ENCODE data around the gene PLXNA2.
A peak's percentile ranks its signal among the peaks of the same experiment; 100 is the strongest.

PLXNA2 gene

DNA sequence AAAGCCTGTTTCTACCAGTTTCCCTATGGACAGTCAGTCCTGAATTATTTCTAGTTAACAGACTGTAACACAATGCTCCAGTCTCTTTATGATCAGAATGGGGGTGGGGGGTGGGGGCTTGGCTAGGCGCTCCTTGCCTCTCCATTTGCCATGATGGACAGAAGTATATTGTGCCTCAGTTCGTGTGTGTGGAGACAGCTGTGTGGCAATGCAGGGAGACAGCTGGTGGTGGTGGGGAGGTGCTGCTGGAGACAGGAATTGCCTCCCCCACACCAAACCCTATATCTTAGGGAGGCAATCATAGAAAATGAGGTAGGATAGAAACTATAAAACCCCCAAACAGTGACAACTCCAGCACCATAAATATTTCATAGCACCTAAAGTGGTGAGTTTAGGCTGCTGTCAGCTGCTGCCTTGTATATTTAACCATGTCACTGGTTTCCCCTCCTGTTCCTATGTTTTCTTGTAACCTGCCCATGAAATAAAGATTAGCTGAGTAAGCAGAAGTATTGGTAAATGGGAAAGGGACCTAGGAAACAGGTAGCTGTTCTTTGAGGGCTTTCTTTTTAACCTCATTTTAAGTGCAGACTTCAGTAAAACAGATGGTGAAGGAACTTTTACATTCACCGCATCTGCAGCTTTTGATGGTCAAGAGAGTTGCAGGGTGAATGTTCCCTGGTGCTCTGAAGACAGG, 3.4 kb downstream of the PLXNA2 start:
- no peak overlapping the region for H3K4me3 Mint-ChIP-seq
- ATAC-seq (no peak), DNase-seq (no peak)
- H3K27me3 Mint-ChIP-seq, result peaks cover 52% of the 10 kb centered on the region
- H3K27ac Mint-ChIP-seq, result no peak overlapping the region
- H3K36me3 Mint-ChIP-seq (ENCODE audit: low read depth), result no peaks in the 10 kb centered on the region
- peaks cover 24% of the 10 kb centered on the region for H3K4me1 Mint-ChIP-seq
- H3K9me3 Mint-ChIP-seq, result no peaks in the 10 kb centered on the region

DNA sequence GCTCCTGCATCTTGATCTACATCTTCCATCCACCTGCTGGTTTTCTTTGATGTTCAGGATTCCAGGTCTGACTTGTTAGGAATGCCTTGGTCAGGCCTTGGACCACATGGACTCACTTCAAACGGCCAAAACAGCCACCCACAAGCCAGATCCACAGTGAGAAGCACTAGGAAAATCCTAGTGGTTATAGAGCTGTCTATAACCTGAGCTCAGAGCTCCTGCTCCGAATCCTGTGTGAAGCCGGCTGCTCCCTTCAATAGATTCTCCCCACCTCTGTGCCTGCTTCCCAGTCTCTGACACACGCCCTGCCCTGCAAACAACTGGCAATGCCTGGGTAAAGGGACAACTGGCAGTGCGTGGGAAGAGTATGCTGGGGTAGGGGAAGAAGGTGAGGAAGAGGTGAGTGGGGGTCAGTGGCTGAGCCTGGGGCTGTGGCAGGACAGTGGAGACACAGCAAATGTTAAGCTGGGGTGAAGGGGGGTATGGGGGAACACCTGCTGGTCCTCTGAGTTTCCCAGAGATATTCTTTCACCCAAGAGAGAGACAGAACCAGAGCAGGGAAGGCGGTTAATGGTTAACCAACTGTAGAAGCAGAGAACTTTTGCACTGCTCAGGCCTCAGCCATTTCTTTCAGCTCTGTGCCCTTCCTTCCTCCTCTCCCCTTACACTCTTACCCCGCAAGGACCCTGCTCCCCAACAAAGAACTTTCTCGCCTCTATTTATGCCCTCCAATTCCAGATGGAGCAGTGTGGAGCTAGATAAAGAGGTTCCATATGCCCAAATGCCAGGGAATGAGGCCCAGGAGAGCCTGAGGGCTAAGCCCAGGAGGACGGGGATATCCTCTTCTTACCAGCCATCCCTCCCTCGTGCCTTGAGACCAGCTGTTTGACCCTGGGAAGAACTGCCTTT, 4.5 kb downstream of the PLXNA2 start:
- H3K36me3 Mint-ChIP-seq (ENCODE audit: low read depth), result no peaks in the 10 kb centered on the region
- H3K4me1 Mint-ChIP-seq, result peaks cover 21% of the 10 kb centered on the region
- H3K4me3 Mint-ChIP-seq, result no peak overlapping the region
- ATAC-seq, result no peak
- H3K9me3 Mint-ChIP-seq, result no peaks in the 10 kb centered on the region
- no peak for DNase-seq
- H3K27me3 Mint-ChIP-seq, result peaks cover 51% of the 10 kb centered on the region
- H3K27ac Mint-ChIP-seq, result no peak overlapping the region

DNA sequence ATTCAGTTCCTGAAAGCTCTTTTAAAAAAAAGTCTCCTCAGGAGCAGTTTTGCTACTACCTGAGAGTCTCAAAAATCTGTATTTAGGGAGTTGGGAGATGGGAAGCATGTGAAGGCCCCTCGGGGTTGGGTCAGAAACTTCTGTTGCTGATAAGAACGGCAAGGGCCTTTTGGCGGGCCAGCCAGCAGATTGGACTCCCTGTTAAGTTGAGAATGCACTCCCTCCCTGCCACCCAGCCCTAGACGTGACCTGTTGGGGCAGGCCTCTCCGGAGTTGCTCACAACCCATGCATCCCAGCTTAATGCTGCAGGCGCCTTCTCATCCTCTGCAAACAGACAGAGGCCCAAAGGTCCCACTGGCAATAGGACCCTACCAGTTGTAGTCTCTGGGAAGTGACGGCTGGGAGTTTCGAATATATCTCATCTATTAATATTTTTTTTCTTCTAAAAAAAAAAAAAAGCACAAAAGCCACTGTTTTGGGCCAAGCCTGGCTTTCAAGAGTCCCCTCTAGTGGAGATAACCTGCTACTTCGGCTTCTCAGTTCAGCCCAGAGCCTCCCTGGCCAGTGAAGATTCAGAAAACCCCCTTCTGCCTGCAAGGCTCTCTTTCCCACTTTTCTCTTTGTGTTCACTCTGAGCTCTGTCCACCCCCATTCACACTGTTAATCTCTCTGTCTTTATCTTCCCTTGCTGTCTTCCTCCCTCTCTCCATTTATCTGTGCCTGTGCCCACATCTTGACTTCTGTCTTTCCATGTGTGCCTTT, 5.3 kb downstream of the PLXNA2 start:
- Mint-ChIP-seq H3K4me1 (peaks cover 16% of the 10 kb centered on the region), H3K4me3 (no peak overlapping the region), H3K36me3 (ENCODE audit: low read depth) (no peaks in the 10 kb centered on the region), H3K9me3 (no peaks in the 10 kb centered on the region), H3K27ac (no peak overlapping the region), H3K27me3 (peaks cover 48% of the 10 kb centered on the region)
- DNase-seq, result no peak
- ATAC-seq, result no peak

DNA sequence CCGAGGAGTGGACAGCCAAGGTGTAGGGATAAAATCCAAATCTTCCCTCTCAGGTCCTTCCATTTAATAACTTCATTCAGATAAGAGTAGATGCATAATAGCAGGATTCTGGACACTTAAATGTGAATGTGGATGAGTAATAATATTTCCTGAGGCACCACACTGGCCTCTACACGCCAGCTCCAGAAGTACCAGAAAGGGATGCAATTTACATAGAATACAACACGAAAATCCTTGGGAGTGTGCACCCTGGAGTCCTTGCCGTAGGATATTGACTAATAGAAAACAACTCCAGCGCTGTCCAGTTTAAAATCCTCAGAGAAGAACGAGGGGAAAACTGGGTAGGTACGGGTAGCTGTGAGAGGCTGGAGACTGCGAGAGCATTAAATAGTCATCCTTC, 6.9 kb downstream of the PLXNA2 start:
- no peak for DNase-seq
- ATAC-seq, result no peak
- peaks cover 40% of the 10 kb centered on the region for H3K27me3 Mint-ChIP-seq
- H3K4me3 Mint-ChIP-seq, result no peak overlapping the region
- H3K27ac Mint-ChIP-seq, result no peak overlapping the region
- no peaks in the 10 kb centered on the region for H3K36me3 Mint-ChIP-seq (ENCODE audit: low read depth)
- H3K4me1 Mint-ChIP-seq, result peaks cover 15% of the 10 kb centered on the region
- H3K9me3 Mint-ChIP-seq, result no peaks in the 10 kb centered on the region

DNA sequence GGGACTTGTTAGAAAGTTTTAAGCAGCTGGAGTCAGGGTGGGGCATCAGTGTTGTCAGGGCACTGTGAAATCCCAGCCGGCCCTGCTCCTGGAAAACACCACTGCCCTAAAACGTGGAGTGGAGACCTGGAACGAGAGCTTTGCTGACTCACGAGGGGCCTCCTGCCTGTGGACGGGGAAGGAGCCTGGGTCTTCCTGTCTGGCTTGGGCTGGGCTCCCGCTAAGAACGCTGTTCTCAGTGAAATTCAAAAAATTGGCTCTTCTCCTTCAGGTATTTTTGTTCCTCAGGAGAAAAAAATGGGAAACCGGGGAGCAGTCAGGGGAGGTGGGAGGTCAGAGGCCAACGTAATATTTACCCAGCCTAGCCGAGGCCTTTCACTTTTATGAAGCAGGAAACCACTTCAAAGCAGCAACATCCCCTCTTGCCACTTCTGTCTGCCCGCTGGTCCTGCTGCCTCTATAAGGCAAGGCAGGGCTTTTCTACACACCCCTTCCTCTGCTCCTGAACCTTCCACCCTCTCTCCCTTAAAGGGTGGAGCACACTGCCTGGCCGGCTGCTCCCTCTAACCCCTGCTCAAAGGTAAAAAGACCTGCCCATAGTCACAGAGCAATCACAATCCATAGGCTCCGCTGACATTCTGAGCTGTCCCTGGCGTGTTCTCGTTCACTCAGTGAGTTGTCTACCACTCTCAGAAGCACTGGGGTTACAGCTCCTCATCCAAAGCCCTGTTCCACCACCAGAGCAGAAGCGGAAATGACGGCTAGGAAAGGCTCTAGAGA, 8.0 kb downstream of the PLXNA2 start:
- no peaks in the 10 kb centered on the region for H3K36me3 Mint-ChIP-seq (ENCODE audit: low read depth)
- H3K4me3 Mint-ChIP-seq, result peak overlapping the region; percentile 2
- peaks cover 31% of the 10 kb centered on the region for H3K27me3 Mint-ChIP-seq
- ATAC-seq, result peak; percentile 70
- no peaks in the 10 kb centered on the region for H3K9me3 Mint-ChIP-seq
- peaks cover 15% of the 10 kb centered on the region for H3K4me1 Mint-ChIP-seq
- DNase-seq, result no peak
- peak overlapping the region; percentile 22 for H3K27ac Mint-ChIP-seq

DNA sequence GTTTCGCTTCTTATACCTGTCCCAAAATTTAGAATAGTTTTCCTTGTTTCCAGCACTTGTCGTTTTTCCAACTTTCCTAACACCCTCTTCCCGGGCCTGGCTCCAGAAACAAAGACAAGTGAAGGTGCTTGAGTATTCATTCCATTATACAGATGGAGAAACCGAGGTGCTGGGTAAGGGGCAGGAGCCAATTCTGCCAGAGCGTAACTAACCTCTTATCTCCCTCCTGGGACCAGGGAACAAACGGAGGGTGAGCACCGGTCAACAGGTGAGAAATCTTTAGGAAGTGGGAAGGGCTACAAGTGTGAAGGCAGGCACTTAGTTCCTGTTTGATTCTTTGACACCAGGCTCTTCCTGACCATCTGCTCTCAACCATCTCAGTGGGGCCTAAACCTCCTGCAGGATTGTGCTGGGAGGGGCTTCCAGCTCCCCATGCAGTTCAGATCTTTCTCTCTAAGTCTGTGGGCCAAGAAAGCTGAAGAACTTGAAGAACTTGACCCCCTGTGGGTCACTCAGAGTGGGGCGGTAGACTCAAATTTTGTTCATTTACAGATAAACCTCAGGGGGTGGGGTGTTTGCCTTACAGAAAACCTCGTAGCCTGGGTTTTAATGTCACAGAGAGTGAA, 8.7 kb downstream of the PLXNA2 start:
- H3K36me3 Mint-ChIP-seq (ENCODE audit: low read depth), result no peaks in the 10 kb centered on the region
- peak overlapping the region; percentile 22 for H3K27ac Mint-ChIP-seq
- H3K4me3 Mint-ChIP-seq, result no peak overlapping the region
- DNase-seq (no peak), ATAC-seq (no peak)
- H3K4me1 Mint-ChIP-seq, result peaks cover 15% of the 10 kb centered on the region
- no peaks in the 10 kb centered on the region for H3K9me3 Mint-ChIP-seq
- H3K27me3 Mint-ChIP-seq, result peaks cover 29% of the 10 kb centered on the region

DNA sequence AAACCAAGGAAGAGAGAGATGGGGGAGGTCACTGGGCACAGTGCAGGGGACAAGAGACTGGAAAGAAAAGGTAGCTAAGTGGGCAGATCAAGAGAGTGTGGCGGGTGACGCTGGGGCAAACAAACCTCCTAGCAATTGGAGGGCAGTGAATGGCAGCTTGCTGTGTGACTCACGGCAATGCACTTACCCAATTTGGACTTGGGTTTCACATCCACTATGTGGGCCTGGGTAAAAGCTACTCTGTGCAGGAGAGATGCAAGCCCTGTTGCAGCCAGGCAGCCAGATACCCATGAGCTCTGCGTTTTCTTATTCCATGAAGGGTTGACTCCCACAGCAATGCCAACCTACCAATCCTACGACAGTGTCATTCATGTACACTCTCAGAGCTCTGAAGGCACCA, 9.5 kb downstream of the PLXNA2 start:
- H3K9me3 Mint-ChIP-seq, result no peaks in the 10 kb centered on the region
- H3K27me3 Mint-ChIP-seq, result peaks cover 24% of the 10 kb centered on the region
- no peak overlapping the region for H3K27ac Mint-ChIP-seq
- DNase-seq (no peak), ATAC-seq (no peak)
- peaks cover 15% of the 10 kb centered on the region for H3K4me1 Mint-ChIP-seq
- no peaks in the 10 kb centered on the region for H3K36me3 Mint-ChIP-seq (ENCODE audit: low read depth)
- H3K4me3 Mint-ChIP-seq, result no peak overlapping the region

DNA sequence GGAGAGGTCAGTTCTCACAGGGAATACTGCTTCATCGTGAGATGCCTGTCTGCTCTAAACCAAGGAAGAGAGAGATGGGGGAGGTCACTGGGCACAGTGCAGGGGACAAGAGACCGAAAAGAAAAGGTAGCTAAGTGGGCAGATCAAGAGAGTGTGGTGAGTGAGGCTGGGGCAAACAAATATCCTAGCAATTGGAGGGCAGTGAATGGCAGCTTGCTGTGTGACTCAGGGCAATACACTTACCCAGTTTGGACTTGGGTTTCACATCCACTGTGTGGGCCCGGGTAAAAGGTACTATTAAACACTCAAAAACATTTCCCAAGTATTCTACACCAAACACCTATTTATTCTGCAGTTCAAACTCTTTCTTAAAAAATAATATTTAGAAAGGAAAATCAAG, 10.2 kb downstream of the PLXNA2 start:
- Mint-ChIP-seq H3K4me1 (peaks cover 15% of the 10 kb centered on the region), H3K36me3 (ENCODE audit: low read depth) (no peaks in the 10 kb centered on the region), H3K9me3 (no peaks in the 10 kb centered on the region), H3K27me3 (peaks cover 17% of the 10 kb centered on the region), H3K4me3 (no peak overlapping the region), H3K27ac (no peak overlapping the region)
- DNase-seq (no peak), ATAC-seq (no peak)

DNA sequence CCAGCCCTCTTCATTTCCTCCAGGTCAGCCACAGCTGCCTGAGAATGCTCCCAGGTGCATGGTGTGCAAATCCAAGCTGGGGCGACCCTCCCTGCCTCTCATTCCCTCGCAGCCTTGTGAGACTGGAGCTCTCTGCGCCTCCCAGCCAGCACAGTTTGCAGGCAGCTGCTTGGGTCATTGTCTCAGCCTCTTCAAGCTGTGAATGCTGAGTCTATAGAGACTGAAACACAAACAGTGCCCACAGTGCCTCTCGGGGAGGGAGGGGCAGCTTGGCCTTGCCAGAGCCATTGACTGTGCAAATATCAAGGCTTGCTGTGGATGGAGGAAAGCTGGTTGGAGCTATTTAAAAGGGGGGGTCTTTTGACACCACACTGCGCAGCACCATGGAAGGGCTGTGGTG, 10.6 kb downstream of the PLXNA2 start:
- H3K4me3 Mint-ChIP-seq, result no peak overlapping the region
- DNase-seq (no peak), ATAC-seq (no peak)
- H3K27me3 Mint-ChIP-seq, result peaks cover 15% of the 10 kb centered on the region
- H3K27ac Mint-ChIP-seq, result no peak overlapping the region
- H3K36me3 Mint-ChIP-seq (ENCODE audit: low read depth), result no peaks in the 10 kb centered on the region
- peaks cover 15% of the 10 kb centered on the region for H3K4me1 Mint-ChIP-seq
- no peaks in the 10 kb centered on the region for H3K9me3 Mint-ChIP-seq

DNA sequence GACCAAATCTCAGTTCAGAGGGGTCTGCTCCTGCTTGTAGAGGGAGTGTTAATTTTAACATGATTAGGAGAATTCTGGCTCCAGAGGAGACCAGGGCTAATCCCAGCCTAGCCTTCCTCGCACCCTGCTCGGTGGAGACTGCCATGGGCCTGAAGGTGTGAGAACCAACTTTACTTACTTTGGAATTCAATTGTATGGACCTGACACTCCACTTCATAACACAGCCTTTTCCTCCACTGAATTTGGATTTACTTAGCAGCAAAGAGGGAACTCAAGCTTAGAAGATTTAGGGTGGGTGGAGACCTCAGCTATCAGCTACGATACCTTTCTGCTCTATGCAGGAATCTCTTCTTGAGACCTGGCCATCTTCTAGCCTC, 11.5 kb downstream of the PLXNA2 start:
- H3K9me3 Mint-ChIP-seq, result no peaks in the 10 kb centered on the region
- ATAC-seq (no peak), DNase-seq (no peak)
- peaks cover 6% of the 10 kb centered on the region for H3K27me3 Mint-ChIP-seq
- no peaks in the 10 kb centered on the region for H3K36me3 Mint-ChIP-seq (ENCODE audit: low read depth)
- no peak overlapping the region for H3K27ac Mint-ChIP-seq
- no peak overlapping the region for H3K4me3 Mint-ChIP-seq
- peaks cover 15% of the 10 kb centered on the region for H3K4me1 Mint-ChIP-seq

DNA sequence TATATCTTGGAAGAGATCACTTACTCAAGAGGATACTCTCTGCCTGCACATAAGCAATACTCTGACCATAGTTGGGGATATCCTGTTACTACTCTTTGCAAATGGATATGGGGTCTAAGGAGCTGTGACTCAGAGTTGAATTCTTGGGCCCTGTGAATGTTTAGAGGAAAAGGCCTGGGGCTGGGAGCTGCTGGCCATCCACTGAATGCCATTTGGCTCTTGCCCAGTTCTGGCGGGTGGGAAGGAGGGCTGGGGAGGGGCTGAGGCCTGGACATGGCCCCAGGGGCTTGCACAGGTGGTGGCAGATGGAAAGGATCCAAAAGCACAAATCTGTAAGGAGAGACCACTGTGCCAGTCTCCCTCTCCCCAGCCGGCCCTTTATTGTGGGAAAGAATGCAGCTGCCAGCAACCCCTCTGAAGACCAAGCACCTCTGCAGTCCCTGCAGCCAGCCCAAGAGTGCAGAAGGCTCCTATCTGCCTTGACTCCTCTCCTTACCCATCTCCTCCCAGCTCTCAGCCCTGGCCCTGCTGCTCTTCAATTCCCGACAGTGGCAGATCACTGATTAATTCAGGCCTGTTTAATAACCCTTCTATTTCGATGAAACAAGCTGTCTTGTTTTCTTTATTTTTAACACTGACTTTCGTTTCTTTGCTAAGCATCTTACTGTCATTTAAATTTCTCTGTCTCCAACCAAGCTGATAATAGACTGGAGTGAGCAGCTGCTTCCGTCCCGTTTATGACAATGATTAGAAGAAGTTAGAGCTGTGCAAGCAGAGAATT, 12.1 kb downstream of the PLXNA2 start:
- ATAC-seq, result no peak
- Mint-ChIP-seq H3K27ac (no peak overlapping the region), H3K27me3 (peaks cover 5% of the 10 kb centered on the region), H3K36me3 (ENCODE audit: low read depth) (no peaks in the 10 kb centered on the region), H3K9me3 (no peaks in the 10 kb centered on the region), H3K4me3 (no peak overlapping the region), H3K4me1 (peaks cover 15% of the 10 kb centered on the region)
- DNase-seq, result no peak

DNA sequence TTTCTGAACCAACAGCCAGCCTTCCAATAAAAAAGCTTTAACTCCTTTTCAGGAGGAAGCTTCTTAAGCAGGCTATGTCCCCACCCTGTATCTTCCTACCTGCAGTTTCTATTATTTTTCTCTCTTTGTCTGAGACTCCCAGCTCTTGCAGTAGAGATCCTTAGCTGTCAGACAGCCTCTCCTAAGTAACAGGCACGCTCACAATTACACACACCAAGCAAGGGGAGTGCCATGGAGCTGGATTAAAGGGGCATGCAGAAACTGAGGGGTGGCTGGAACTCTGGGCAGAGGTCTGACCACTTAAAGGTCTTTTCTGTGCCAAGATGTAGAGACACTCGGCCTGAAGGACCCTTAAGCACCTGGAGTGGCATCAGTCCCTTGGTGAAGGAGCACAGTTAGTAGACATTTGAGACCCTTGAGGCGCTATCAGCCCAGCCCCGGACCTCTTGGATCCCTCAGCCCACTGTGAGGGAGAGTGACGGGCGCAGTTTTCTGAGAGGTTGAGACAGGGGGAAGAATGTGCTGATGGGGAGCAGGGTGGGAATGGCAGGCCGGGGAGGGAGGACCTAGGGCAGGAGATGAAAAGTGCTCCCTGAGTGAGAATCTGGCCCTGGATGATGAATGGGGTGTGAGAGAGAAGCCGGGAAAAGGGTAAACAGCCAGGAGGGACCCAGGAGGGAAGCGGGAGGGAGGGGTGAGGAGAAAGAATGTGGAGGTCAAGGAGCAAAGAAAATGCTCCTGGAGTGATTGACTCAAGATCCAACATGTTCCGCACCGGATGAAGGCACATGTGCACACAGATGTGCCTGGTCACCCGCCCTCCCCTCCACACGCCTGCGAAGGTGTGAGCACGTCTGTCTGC, 13.3 kb downstream of the PLXNA2 start:
- ATAC-seq, result no peak
- no peak for DNase-seq
- peaks cover 4% of the 10 kb centered on the region for H3K4me1 Mint-ChIP-seq
- H3K27ac Mint-ChIP-seq, result no peak overlapping the region
- no peaks in the 10 kb centered on the region for H3K9me3 Mint-ChIP-seq
- H3K27me3 Mint-ChIP-seq, result peaks cover 5% of the 10 kb centered on the region
- H3K4me3 Mint-ChIP-seq, result no peak overlapping the region
- no peaks in the 10 kb centered on the region for H3K36me3 Mint-ChIP-seq (ENCODE audit: low read depth)

DNA sequence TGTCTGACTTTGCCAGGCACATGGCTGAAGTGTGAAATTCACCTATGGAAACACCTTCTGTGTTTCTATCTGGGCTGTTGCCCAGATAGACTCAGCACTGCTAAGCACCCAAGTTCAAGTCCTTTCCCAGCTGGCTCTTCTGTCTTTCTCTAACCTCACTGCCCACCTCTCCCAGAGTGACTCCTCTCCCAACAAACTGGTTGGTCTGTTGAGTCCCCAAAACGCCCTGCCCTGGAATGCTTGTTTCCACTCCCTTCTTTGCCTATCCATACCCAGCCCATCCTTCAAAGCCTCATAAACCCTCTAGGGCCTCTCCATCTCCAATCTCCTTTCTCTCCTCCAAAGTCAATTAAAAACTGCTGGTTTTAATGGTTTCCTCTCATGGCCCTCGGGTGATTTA, 15.6 kb downstream of the PLXNA2 start:
- no peaks in the 10 kb centered on the region for H3K36me3 Mint-ChIP-seq (ENCODE audit: low read depth)
- ATAC-seq, result no peak
- no peak overlapping the region for H3K27ac Mint-ChIP-seq
- H3K9me3 Mint-ChIP-seq, result no peaks in the 10 kb centered on the region
- no peaks in the 10 kb centered on the region for H3K4me1 Mint-ChIP-seq
- peaks cover 2% of the 10 kb centered on the region for H3K27me3 Mint-ChIP-seq
- no peak for DNase-seq
- no peak overlapping the region for H3K4me3 Mint-ChIP-seq
